Lung (tissue), 12 donors: ENCODE results near the gene PNMA8C. TPM values are rescaled to one million over a fixed set of nuclear protein-coding genes. Genes with fewer than 3 reads are reported as not detected.
"Not testable (repeated sequence)": the region's sequence is repeated elsewhere in the genome, so short reads cannot be mapped to it uniquely, and the experiment has no call there.

Experiments
- ATAC-seq: fragments of 200-7000 bp; cut with Tn5 transposase; one replicate; pipeline ENCODE4 v1.9.1; 2020; ENCODE audit warnings: moderate number of reproducible peaks; ENCODE audit not compliant: insufficient read depth, low FRiP score
- DNase-seq, 3 donors: peaks; one replicate each; pipeline ENCODE4 v3.0.0-alpha.2; 2013 to 2017
- H3K27ac ChIP-seq, 2 donors: one replicate each; pipeline ENCODE4 v1.5.1; 2013; ENCODE audit warnings: mild to moderate bottlenecking in 2 of 2, moderate library complexity in 2 of 2, control low read depth in 1 of 2, inconsistent platforms in 1 of 2, low read depth in 1 of 2, low read length in 1 of 2
- H3K27me3 ChIP-seq, 3 donors: one replicate each; pipeline ENCODE4 v1.5.1; 2013; ENCODE audit warnings: low read length in 2 of 3; ENCODE audit not compliant: control insufficient read depth in 3 of 3, insufficient read depth in 3 of 3
- H3K36me3 ChIP-seq, 4 donors: one replicate each; pipeline ENCODE4 v1.5.1; 2013; ENCODE audit warnings: low read length in 4 of 4, mild to moderate bottlenecking in 1 of 4, moderate library complexity in 1 of 4; ENCODE audit not compliant: control insufficient read depth in 4 of 4, insufficient read depth in 4 of 4
- H3K4me1 ChIP-seq, 5 donors: one replicate each; pipeline ENCODE4 v1.5.1; 2013; ENCODE audit warnings: low read length in 5 of 5, mild to moderate bottlenecking in 2 of 5, moderate library complexity in 1 of 5; ENCODE audit not compliant: control insufficient read depth in 5 of 5, insufficient read depth in 5 of 5
- H3K4me3 ChIP-seq: one replicate; pipeline ENCODE4 v1.5.1; 2013; ENCODE audit warnings: mild to moderate bottlenecking, control low read depth, moderate library complexity
- H3K9ac ChIP-seq, 2 donors: one replicate each; pipeline ENCODE4 v1.5.1; 2013; ENCODE audit warnings: low read length in 2 of 2, control low read depth in 1 of 2; ENCODE audit not compliant: insufficient read depth in 1 of 2
- H3K9me3 ChIP-seq, 4 donors: one replicate each; pipeline ENCODE4 v1.5.1; 2013; ENCODE audit warnings: low read length in 3 of 4, mild to moderate bottlenecking in 1 of 4, moderate library complexity in 1 of 4; ENCODE audit not compliant: control insufficient read depth in 4 of 4, insufficient read depth in 3 of 4
- WGBS, 2 donors: extraction: QIAGEN DNeasy Blood & Tissue Kit; methylation state at CpG; one replicate each; pipeline ENCODE4 v1.1.7; 2013; 5-methylcytosine and 5-hydroxymethylcytosine counted together
- polyA plus RNA-seq, 2 donors: library from polyadenylated mRNA; stranded (reverse); fragments of 200-250 nt; gene quantifications; one replicate each; pipeline ENCODE4 v1.2.1, GENCODE V29; 2013
- total RNA-seq, 2 donors: library from RNA; depleted of rRNA in 1 of 2; stranded (reverse); fragments of >200 nt in 1 of 2; gene quantifications; one replicate each; pipeline ENCODE4 v1.2.1, GENCODE V29; 2014 to 2021
- TF ChIP-seq, protein P1 (sequence below): IDR thresholded peaks from 2 replicates; pipeline ENCODE4 v1.5.1; 2012; ENCODE audit warnings: mild to moderate bottlenecking; ENCODE audit errors: control extremely low read depth, extremely low read depth
- donor health status: control.
- donor health status: control.
- donor health status: Bipolar disorder and iron deficiency.
- donor health status: healthy.
- donor health status: DM: yes; HTN: yes; CAD: no.

Gene PNMA8C
- total and polyA plus RNA-seq, 4 donors, result 0.04 to 1.2 (median 0.47) TPM

DNA sequence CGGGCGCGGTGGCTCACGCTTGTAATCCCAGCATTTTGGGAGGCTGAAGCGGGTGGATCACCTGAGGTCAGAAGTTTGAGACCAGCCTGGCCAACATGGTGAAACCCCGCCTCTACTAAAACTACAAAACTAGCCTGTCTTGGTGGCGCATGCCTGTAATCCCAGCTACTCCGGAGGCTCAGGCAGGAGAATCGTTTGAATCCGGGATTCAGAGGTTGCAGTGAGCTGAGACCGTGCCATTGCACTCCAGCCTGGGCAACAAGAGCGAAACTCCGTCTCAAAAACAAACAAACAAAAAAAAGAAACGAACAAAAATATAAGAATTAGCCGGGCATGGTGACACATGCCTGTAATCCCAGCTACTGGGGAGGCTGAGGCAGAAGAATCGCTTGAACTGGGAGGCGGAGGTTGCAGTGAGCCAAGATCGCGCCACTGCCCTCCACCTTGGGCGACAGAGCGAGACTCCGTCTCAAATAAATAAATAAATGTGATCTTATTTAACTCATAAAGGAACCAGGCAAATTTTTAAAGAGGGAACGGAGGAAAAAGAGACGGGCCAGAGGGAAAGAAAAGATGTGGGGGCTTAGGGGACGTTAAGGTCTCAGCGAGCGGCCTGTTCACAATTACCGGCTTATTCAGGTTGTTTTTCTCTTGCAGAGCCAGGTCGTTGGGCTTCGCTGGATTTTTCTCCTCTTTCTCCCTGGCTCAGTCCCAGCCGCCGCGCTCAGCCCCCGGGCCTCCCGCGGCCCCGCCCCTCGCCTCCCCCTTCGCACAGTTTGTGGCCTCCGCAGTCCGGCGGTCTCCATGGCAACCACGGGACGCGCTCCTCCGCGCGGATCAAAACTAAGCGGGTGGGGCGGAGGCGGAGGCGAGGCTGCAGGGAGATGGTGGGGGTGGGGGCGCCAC lies 12.7 kb downstream of the PNMA8C start:
- Histone ChIP-seq H3K9ac (peak overlapping the region; percentile 28 to 86), H3K4me1 (peaks cover 0 to 26% (median 3%) of the 10 kb centered on the region in 5 donors)
- not testable (repeated sequence) for H3K27ac ChIP-seq, H3K27me3 ChIP-seq, H3K36me3 ChIP-seq, H3K9me3 ChIP-seq, H3K4me3 ChIP-seq, ATAC-seq
- DNase-seq, result peak; percentile 95 to 96 (median 95)
- 23 to 27% methylated on average over 51 to 53 of the region's 53 CpGs for WGBS, 2 donors

DNA sequence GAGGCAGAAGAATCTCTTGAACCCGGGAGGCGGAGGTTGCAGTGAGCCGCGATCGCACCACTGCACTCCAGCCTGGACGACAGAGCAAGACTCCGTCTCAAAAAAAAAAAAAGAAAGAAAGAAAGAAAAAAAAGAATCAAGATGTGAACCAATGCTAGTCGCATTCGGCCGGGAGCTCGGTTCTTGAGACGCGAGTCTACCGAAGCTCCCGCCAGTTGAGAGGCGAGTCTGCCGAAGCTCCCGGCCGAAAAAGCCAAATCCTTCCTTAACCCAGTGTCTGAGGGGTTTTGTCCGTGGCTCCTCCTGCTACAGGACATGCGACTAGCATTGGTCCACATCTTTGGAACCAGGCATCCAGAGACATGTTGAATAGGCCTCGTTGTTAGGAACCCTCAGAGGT lies 13.8 kb downstream of the PNMA8C start:
- not testable (repeated sequence) for H3K9ac ChIP-seq, DNase-seq, ATAC-seq, H3K9me3 ChIP-seq, H3K27ac ChIP-seq, H3K4me3 ChIP-seq, H3K27me3 ChIP-seq
- 96 to 97% methylated on average over 20 to 22 of the region's 22 CpGs for WGBS, 2 donors
- peaks cover 0 to 13% (median 2%) of the 10 kb centered on the region in 4 donors for H3K36me3 ChIP-seq
- peaks cover 0 to 37% (median 10%) of the 10 kb centered on the region in 5 donors for H3K4me1 ChIP-seq

DNA sequence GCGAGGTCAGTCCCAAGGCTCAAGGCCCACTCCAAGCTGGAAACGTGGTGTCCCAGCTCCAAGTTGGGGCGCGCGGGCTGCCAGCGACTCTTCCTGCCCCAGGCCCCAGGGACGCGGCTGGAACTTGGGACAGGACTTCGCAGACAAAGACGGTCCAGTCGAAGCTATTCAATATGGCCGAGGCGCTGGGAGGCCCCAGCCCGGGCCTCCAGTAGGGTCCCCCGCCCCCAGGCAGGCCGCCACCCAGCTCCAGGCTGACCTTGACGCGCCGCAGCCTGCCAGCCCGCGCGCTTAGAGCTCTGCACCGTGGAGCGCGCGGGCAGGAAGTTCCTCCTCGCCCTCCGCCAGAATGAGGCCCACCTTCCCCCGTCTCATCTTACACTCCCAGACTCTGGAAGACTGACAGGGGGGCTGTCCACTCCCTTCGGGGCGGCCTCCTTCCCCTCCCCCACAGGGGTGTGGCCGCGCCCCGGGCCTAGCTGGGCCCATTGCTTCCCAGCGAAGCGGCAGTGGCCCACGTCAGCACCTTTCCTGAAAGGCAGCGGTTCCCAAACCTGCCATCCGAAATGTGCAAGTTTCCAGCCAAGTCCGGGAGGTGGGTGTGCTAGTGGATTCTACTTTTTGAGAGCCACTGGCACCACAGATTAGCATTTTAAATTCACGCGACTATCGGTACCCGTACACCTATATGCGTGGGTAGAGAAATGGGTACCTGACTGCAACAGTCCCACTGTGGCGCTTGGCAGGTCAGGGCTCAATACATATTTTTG lies 15.3 kb downstream of the PNMA8C start, which contains the start of gene CCDC8:
CCDC8 (minus strand) TSS at position 303 of the 770 bp plus-strand sequence. CDS start 754 bp downstream, outside the sequence.
- TF ChIP-seq, protein P1, sequence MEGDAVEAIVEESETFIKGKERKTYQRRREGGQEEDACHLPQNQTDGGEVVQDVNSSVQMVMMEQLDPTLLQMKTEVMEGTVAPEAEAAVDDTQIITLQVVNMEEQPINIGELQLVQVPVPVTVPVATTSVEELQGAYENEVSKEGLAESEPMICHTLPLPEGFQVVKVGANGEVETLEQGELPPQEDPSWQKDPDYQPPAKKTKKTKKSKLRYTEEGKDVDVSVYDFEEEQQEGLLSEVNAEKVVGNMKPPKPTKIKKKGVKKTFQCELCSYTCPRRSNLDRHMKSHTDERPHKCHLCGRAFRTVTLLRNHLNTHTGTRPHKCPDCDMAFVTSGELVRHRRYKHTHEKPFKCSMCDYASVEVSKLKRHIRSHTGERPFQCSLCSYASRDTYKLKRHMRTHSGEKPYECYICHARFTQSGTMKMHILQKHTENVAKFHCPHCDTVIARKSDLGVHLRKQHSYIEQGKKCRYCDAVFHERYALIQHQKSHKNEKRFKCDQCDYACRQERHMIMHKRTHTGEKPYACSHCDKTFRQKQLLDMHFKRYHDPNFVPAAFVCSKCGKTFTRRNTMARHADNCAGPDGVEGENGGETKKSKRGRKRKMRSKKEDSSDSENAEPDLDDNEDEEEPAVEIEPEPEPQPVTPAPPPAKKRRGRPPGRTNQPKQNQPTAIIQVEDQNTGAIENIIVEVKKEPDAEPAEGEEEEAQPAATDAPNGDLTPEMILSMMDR, result no peak
- Histone ChIP-seq H3K9ac (peak within 1 kb of the TSS; percentile 78 to 88), H3K4me1 (peaks cover 0 to 41% (median 14%) of the 10 kb centered on the region in 5 donors), H3K27me3 (no peaks in the 10 kb centered on the region), H3K36me3 (peaks cover 0 to 13% (median 2%) of the 10 kb centered on the region in 4 donors), H3K4me3 (peak within 1 kb of the TSS; percentile 10), H3K27ac (peak within 1 kb of the TSS; percentile 1 to 63), H3K9me3 (no peaks in the 10 kb centered on the region)
- 13 to 16% methylated on average over 43 to 46 of the region's 46 CpGs for WGBS, 2 donors
- peak; percentile 69 for ATAC-seq
- peak; percentile 98 to 99 (median 99) for DNase-seq

DNA sequence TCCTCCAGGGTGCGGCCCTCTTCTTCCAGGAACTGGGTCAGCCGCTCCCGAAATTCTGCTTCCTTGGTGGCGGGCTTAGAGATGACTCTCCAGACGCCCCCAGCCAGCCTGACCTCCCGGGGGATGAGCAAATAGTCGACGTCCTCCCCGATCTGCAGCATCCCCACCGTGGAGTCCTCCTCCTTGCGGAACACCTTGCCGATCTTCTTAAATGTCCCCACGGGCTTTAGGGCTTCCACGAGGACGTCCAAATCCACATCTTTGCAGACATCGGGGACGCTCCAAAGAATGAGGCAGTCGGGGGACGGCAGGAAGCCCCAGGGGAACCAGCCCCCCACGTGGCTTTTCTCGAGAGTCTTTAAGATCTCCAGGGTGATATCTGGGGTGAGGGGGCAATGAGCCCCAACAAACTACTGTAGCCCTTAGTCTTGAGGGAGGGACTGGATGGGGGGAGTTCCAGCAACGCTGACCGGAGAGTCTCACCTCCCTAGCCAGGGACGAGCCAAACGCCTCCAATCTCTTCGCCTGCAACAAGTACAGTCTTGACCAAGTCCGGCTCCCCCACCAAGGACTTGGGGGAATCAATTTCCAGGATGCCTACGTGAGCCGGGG lies 16.0 kb downstream of the PNMA8C start:
- WGBS, 2 donors, result 13 to 17% methylated on average over 29 of the region's 29 CpGs
- no peaks in the 10 kb centered on the region for H3K9me3 ChIP-seq
- no peak for ATAC-seq
- peak overlapping the region; percentile 14 to 85 for H3K9ac ChIP-seq
- peak overlapping the region; percentile 10 for H3K4me3 ChIP-seq
- peaks cover 0 to 47% (median 19%) of the 10 kb centered on the region in 5 donors for H3K4me1 ChIP-seq
- H3K27ac ChIP-seq, result peak overlapping the region; percentile 1 to 63
- no peaks in the 10 kb centered on the region for H3K27me3 ChIP-seq
- peaks cover 0 to 13% (median 2%) of the 10 kb centered on the region in 4 donors for H3K36me3 ChIP-seq
- TF ChIP-seq, protein P1, result no peak
- peak in 2 of 3 donors; percentile 30 to 52 for DNase-seq
